Vagina (tissue), 2 donors: ENCODE data around the gene MRPL24. TPM values are rescaled to one million over a fixed set of nuclear protein-coding genes. Genes with fewer than 3 reads are reported as not detected.
A peak's percentile ranks its signal among the peaks of the same experiment; 100 is the strongest.

ENCODE experiments used
- DNase-seq, 2 donors: peaks; one replicate each; pipeline ENCODE4 v3.0.0-alpha.2; 2017; ENCODE audit errors: extremely low spot score in 2 of 2
- H3K27ac ChIP-seq: fragments of 200-600 bp; sonication (generic); one replicate; pipeline ENCODE4 v1.5.1; 2019
- H3K27me3 ChIP-seq: fragments of 200-600 bp; sonication (generic); one replicate; pipeline ENCODE4 v1.5.1; 2019
- H3K36me3 ChIP-seq, 2 donors: fragments of 200-600 bp; sonication (generic); one replicate each; pipeline ENCODE4 v1.5.1; 2017 to 2019
- H3K4me1 ChIP-seq: fragments of 200-600 bp; sonication (generic); one replicate; pipeline ENCODE4 v1.5.1; 2019
- H3K4me3 ChIP-seq, 2 donors: fragments of 200-600 bp; sonication (generic); 1 replicate in 1 of 2; 2 replicates in 1 of 2; pipeline ENCODE4 v1.5.1; 2016 to 2019
- H3K9me3 ChIP-seq: fragments of 200-600 bp; sonication (generic); one replicate; pipeline ENCODE4 v1.5.1; 2019
- POLR2A ChIP-seq, 2 donors: fragments of 450-650 bp; IDR thresholded peaks; one replicate each; pipeline ENCODE4 v1.6.1; 2017; ENCODE audit warnings: antibody characterized with exemption in 2 of 2, mild to moderate bottlenecking in 2 of 2, moderate library complexity in 2 of 2
- POLR2AphosphoS5 ChIP-seq, 2 donors: sonication (generic); formaldehyde crosslinking; IDR thresholded peaks; one replicate each; pipeline ENCODE4 v1.9.0; 2017; ENCODE audit warnings: antibody characterized with exemption in 2 of 2, mild to moderate bottlenecking in 2 of 2, low read depth in 1 of 2; ENCODE audit not compliant: insufficient read depth in 1 of 2
- intact Hi-C: fragments of 100-400 bp; cut with DNase I; formaldehyde crosslinking; loops from one replicate; pipeline ENCODE4 v1.15.1; 2023
- total RNA-seq: library from RNA; depleted of rRNA; stranded (reverse); fragments of >200 nt; gene quantifications from one replicate; pipeline ENCODE4 v1.2.3, GENCODE V29; 2016
- TF ChIP-seq, protein P1 (sequence below), 3 experiments: fragments of 450-650 bp in 2 of 3; fragments of 200-600 bp in 1 of 3; sonication (generic) in 1 of 3; IDR thresholded peaks; one replicate each; pipeline ENCODE4 v1.5.1; 2017 to 2019; ENCODE audit warnings: antibody characterized with exemption in 3 of 3, mild to moderate bottlenecking in 2 of 3, moderate library complexity in 2 of 3

MRPL24 gene
- total RNA-seq, 1 donor from 2014 or later = 40.0 TPM

GRCh38 chr1:156744786-156745419, 4.0 kb upstream of the MRPL24 start:
- no peak for TF ChIP-seq POLR2A (IDR thresholded peaks at IDR 0.05)
- TF ChIP-seq POLR2AphosphoS5 (IDR thresholded peaks at IDR 0.05; ENCODE audit: insufficient read depth in 1 of 2, low read depth in 1 of 2) = no peak
- TF ChIP-seq, protein P1, sequence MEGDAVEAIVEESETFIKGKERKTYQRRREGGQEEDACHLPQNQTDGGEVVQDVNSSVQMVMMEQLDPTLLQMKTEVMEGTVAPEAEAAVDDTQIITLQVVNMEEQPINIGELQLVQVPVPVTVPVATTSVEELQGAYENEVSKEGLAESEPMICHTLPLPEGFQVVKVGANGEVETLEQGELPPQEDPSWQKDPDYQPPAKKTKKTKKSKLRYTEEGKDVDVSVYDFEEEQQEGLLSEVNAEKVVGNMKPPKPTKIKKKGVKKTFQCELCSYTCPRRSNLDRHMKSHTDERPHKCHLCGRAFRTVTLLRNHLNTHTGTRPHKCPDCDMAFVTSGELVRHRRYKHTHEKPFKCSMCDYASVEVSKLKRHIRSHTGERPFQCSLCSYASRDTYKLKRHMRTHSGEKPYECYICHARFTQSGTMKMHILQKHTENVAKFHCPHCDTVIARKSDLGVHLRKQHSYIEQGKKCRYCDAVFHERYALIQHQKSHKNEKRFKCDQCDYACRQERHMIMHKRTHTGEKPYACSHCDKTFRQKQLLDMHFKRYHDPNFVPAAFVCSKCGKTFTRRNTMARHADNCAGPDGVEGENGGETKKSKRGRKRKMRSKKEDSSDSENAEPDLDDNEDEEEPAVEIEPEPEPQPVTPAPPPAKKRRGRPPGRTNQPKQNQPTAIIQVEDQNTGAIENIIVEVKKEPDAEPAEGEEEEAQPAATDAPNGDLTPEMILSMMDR (IDR thresholded peaks at IDR 0.05) = no peak
- Histone ChIP-seq H3K27ac (peak overlapping the region; percentile 47), H3K4me3 (no peak overlapping the region), H3K9me3 (no peaks in the 10 kb centered on the region), H3K27me3 (no peaks in the 10 kb centered on the region), H3K36me3 (peaks cover 0 to 33% of the 10 kb centered on the region in 2 donors), H3K4me1 (peaks cover 62% of the 10 kb centered on the region)
- intact Hi-C loops = no loop called here
- peak in 1 of 2 donors; percentile 86 for DNase-seq

DNA sequence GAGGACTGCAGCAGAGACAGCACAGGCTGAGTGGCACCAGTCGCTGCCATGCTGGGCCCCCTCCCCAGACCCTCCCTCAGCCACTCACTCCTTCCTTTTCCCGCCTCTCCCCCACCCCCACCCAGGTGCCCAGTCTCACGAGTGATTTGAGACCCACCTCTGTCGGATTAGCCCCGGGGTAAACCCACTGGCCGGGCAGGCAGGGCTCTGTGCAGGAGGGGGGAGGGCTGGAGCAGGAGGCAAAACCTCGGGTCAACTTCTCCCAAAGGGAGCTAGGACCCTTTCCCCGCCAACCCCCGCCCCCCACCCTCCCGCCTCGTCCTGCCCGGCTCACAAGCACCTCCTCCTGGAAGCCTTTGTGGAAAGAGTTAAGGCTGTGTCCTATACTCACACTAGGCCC, 3.5 kb upstream of the MRPL24 start:
- no peak overlapping the region for H3K27ac ChIP-seq
- H3K27me3 ChIP-seq = no peaks in the 10 kb centered on the region
- H3K4me1 ChIP-seq = peaks cover 62% of the 10 kb centered on the region
- TF ChIP-seq, protein P1 (IDR thresholded peaks at IDR 0.05) = no peak
- TF ChIP-seq POLR2A (IDR thresholded peaks at IDR 0.05) (no peak), POLR2AphosphoS5 (IDR thresholded peaks at IDR 0.05; ENCODE audit: insufficient read depth in 1 of 2, low read depth in 1 of 2) (no peak)
- H3K36me3 ChIP-seq = peaks cover 0 to 33% of the 10 kb centered on the region in 2 donors
- no peak overlapping the region for H3K4me3 ChIP-seq
- intact Hi-C loops = no loop called here
- DNase-seq = no peak
- H3K9me3 ChIP-seq = no peaks in the 10 kb centered on the region

DNA sequence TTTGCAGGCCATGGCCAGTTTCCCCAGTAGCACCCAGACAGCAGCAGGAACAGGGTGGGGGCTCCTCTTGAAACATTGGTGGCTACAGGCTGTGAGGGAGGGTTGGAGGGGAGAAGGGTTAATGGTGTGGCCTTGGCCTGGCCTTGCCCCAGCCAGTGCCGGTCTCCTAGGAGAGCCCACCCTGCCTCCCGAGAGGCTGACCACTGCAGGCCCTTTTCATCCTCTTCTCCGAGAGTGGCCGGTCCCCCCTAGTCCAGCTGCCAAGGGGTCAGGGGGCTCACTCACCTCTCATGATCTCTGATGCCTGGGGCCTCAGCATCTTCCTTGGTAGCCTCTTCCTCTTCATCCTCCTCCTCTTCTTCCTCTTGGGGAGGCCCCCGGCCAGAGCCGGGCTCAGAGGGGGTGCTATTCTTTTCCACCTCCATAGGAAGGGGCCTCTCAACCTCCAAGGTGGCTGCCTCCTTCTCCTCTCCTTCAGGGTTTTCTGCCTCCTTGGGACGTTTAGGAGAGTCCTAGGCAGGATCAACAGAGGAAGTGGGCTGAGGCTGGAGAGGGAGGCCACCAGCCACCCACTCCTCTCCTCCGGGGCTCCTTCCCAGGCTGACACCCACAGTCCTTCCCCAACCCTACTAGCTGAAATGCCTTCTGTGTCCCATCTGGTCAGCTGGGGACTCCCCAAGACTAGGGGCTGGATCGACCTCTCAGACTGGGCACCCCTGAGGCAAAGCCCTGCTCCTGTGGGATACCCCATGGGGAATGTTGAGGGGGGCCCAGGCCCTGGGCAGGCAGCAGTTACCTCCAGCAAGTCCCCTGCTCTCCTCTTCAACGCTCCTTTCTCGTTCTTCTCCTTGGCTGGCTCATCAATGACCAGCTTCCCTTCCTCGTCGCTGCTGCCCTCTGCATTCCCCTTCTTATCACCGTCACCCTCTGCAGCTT, 2.7 kb upstream of the MRPL24 start:
- H3K4me1 ChIP-seq = peaks cover 59% of the 10 kb centered on the region
- no peak overlapping the region for H3K27ac ChIP-seq
- H3K36me3 ChIP-seq = peaks cover 0 to 33% of the 10 kb centered on the region in 2 donors
- H3K9me3 ChIP-seq = no peaks in the 10 kb centered on the region
- intact Hi-C loops = no loop called here
- no peak for DNase-seq
- H3K27me3 ChIP-seq = no peaks in the 10 kb centered on the region
- TF ChIP-seq POLR2A (IDR thresholded peaks at IDR 0.05) = no peak
- no peak for TF ChIP-seq POLR2AphosphoS5 (IDR thresholded peaks at IDR 0.05; ENCODE audit: insufficient read depth in 1 of 2, low read depth in 1 of 2)
- TF ChIP-seq, protein P1 (IDR thresholded peaks at IDR 0.05) = no peak
- H3K4me3 ChIP-seq = no peak overlapping the region

- Histone ChIP-seq H3K9me3 (no peaks in the 10 kb centered on the region), H3K4me1 (peaks cover 51% of the 10 kb centered on the region), H3K27ac (no peak overlapping the region), H3K27me3 (no peaks in the 10 kb centered on the region), H3K36me3 (peaks cover 0 to 35% of the 10 kb centered on the region in 2 donors), H3K4me3 (no peak overlapping the region)
- intact Hi-C loops = no loop called here
- DNase-seq = no peak
- no peak for TF ChIP-seq POLR2AphosphoS5 (IDR thresholded peaks at IDR 0.05; ENCODE audit: insufficient read depth in 1 of 2, low read depth in 1 of 2)
- no peak for TF ChIP-seq POLR2A (IDR thresholded peaks at IDR 0.05)
- TF ChIP-seq, protein P1 (IDR thresholded peaks at IDR 0.05) = no peak
Measured at GRCh38 chr1:156742801-156743200, 1.9 kb upstream of the MRPL24 start.
